Panc1 (cell line): ENCODE data around the gene TARBP1. TPM values are rescaled to one million over a fixed set of nuclear protein-coding genes. Genes with fewer than 3 reads are reported as not detected.

ENCODE experiments used
- ATAC-seq: fragments of 200-7000 bp; cut with Tn5 transposase; 2 replicates; pipeline ENCODE4 v1.9.1; 2020; ENCODE audit warnings: mild to moderate bottlenecking, moderate library complexity
- BruUV-seq: library from RNA; stranded (reverse); fragments of 400-500 nt; replicated peaks from 2 replicates; lab custom pipeline; 2021; lab: Mats Ljungman, UMichigan
- CTCF ChIA-PET: fragments of 300-600 bp; sonication (Branson Sonifier 250); formaldehyde crosslinking; loops from one replicate; lab custom pipeline; 2022; ENCODE audit warnings: antibody characterized with exemption; lab: Charles Lee
- POLR2A ChIA-PET: fragments of 300-600 bp; sonication (Branson Sonifier 250); formaldehyde crosslinking; loops from one replicate; lab custom pipeline; 2022; ENCODE audit warnings: antibody characterized with exemption; lab: Charles Lee
- DNase-seq: peaks from one replicate; pipeline ENCODE4 v3.0.0-alpha.2; 2010; ENCODE audit warnings: low read depth, low spot score
- H3K27ac ChIP-seq: 2 replicates; pipeline ENCODE4 v1.5.1; 2011; ENCODE audit warnings: mild to moderate bottlenecking, low read length, inconsistent platforms
- H3K27me3 ChIP-seq: fragments of 200-500 bp; sonication (Bioruptor generic); 2 replicates; pipeline ENCODE4 v1.6.0; 2014; ENCODE audit warnings: low read length, inconsistent platforms; ENCODE audit not compliant: control insufficient read depth, insufficient read depth
- H3K36me3 ChIP-seq: fragments of 200-500 bp; sonication (Bioruptor generic); 2 replicates; pipeline ENCODE4 v1.5.1; 2014; ENCODE audit warnings: inconsistent platforms, mild to moderate bottlenecking, low read length, moderate library complexity; ENCODE audit not compliant: control insufficient read depth, insufficient read depth
- H3K4me1 ChIP-seq: 2 replicates; pipeline ENCODE4 v1.5.1; 2011; ENCODE audit warnings: inconsistent platforms, mild to moderate bottlenecking, low read length, moderate library complexity; ENCODE audit not compliant: control insufficient read depth, insufficient read depth
- H3K4me3 ChIP-seq, 2 experiments: 2 replicates each; pipeline ENCODE4 v1.5.1; 2011 to 2012; ENCODE audit warnings: low read depth in 2 of 2, low read length in 2 of 2, mild to moderate bottlenecking in 2 of 2, inconsistent platforms in 1 of 2, moderate library complexity in 1 of 2
- H3K9me3 ChIP-seq: fragments of 200-500 bp; sonication (Bioruptor generic); 2 replicates; pipeline ENCODE4 v1.5.1; 2014; ENCODE audit warnings: low read depth, mild to moderate bottlenecking, inconsistent platforms, low read length, moderate library complexity; ENCODE audit not compliant: control insufficient read depth, insufficient read depth
- CTCF ChIP-seq: fragments of 450-650 bp; IDR thresholded peaks from 2 replicates; pipeline ENCODE4 v1.5.1; 2017; ENCODE audit warnings: mild to moderate bottlenecking
- POLR2AphosphoS5 ChIP-seq: IDR thresholded peaks from 2 replicates; pipeline ENCODE4 v1.6.1; 2012; ENCODE audit warnings: mild to moderate bottlenecking, low read depth, low read length, moderate library complexity
- SIN3A ChIP-seq: IDR thresholded peaks from 2 replicates; pipeline ENCODE4 v1.6.1; 2012; ENCODE audit warnings: low read depth, mild to moderate bottlenecking, low read length, moderate library complexity, borderline replicate concordance; ENCODE audit not compliant: insufficient read depth
- TCF7L2 ChIP-seq: IDR thresholded peaks from 2 replicates; pipeline ENCODE4 v1.6.1; 2011; ENCODE audit warnings: mild to moderate bottlenecking, low read depth, low read length, inconsistent platforms
- in situ Hi-C: cut with HindIII; loops from 2 replicates; pipeline ENCODE4 v1.10.0; 2016; ENCODE audit warnings: low sequenced_read_pairs, low pct_unique_long_range_greater_than_20kb
- intact Hi-C: fragments of 100-400 bp; cut with micrococcal nuclease; formaldehyde crosslinking; loops from one replicate; pipeline ENCODE4 v1.10.0; 2022; ENCODE audit not compliant: unreplicated experiment
- total RNA-seq: library from RNA; stranded (reverse); gene quantifications from one replicate; pipeline ENCODE4 v1.2.1, GENCODE V29; 2021; ENCODE audit not compliant: unreplicated experiment
- TF ChIP-seq, protein P1 (sequence below), 2 experiments: IDR thresholded peaks; 2 replicates each; pipeline ENCODE4 v1.6.1; 2011 to 2012; ENCODE audit warnings: low read depth in 2 of 2, control low read depth in 1 of 2, low read length in 1 of 2, mild to moderate bottlenecking in 1 of 2, moderate library complexity in 1 of 2; ENCODE audit not compliant: insufficient read depth in 1 of 2

The TARBP1 gene
- total RNA-seq, 1 experiment from 2014 or later, result 45.0 TPM

DNA sequence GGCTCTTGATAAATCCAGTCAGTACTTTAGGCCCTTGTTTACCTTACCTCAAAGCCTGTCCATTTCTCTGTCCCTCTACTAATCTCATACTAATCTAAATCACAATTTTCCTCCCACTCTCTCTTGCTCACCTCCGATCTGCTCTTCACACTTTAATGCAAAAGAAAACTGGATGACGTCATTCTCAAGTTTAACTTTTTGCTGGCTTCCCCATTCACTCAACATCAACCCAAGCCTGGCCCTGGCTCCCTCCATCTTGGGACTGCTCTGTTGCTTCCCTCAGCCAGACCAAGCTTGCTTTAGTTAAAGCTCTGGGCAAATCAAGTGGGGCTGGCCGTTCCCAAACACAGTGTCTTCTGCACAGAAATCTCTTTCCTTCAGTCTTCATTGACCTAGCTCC is 76.0 kb downstream of the TARBP1 start:
- intact Hi-C loops (no loop called here), in situ Hi-C loops (no loop called here)
- DNase-seq (no peak), ATAC-seq (no peak)
- Histone ChIP-seq H3K9me3 (no peaks in the 10 kb centered on the region), H3K4me3 (no peak overlapping the region), H3K4me1 (peaks cover 4% of the 10 kb centered on the region; the same call in 1 of the 2 replicates), H3K36me3 (peaks cover 6% of the 10 kb centered on the region; the same call in 1 of the 2 replicates), H3K27ac (no peak overlapping the region), H3K27me3 (no peaks in the 10 kb centered on the region)
- ChIA-PET POLR2A (no interaction called here), CTCF (no interaction called here)
- no TSS peak for BruUV-seq
- TF ChIP-seq CTCF (no peak), POLR2AphosphoS5 (no peak), SIN3A (no peak), TCF7L2 (no peak)
- TF ChIP-seq, protein P1, sequence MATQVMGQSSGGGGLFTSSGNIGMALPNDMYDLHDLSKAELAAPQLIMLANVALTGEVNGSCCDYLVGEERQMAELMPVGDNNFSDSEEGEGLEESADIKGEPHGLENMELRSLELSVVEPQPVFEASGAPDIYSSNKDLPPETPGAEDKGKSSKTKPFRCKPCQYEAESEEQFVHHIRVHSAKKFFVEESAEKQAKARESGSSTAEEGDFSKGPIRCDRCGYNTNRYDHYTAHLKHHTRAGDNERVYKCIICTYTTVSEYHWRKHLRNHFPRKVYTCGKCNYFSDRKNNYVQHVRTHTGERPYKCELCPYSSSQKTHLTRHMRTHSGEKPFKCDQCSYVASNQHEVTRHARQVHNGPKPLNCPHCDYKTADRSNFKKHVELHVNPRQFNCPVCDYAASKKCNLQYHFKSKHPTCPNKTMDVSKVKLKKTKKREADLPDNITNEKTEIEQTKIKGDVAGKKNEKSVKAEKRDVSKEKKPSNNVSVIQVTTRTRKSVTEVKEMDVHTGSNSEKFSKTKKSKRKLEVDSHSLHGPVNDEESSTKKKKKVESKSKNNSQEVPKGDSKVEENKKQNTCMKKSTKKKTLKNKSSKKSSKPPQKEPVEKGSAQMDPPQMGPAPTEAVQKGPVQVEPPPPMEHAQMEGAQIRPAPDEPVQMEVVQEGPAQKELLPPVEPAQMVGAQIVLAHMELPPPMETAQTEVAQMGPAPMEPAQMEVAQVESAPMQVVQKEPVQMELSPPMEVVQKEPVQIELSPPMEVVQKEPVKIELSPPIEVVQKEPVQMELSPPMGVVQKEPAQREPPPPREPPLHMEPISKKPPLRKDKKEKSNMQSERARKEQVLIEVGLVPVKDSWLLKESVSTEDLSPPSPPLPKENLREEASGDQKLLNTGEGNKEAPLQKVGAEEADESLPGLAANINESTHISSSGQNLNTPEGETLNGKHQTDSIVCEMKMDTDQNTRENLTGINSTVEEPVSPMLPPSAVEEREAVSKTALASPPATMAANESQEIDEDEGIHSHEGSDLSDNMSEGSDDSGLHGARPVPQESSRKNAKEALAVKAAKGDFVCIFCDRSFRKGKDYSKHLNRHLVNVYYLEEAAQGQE (IDR thresholded peaks at IDR 0.05; ENCODE audit: insufficient read depth in 1 of 2, low read depth in 2 of 2, low read length in 1 of 2), result no peak

GRCh38 chr1:234401658-234402057 is 77.3 kb downstream of the TARBP1 start:
- BruUV-seq, result no TSS peak
- ATAC-seq (no peak), DNase-seq (no peak)
- Histone ChIP-seq H3K9me3 (no peaks in the 10 kb centered on the region), H3K27ac (no peak overlapping the region), H3K4me1 (peaks cover 4% of the 10 kb centered on the region; the same call in 1 of the 2 replicates), H3K36me3 (peaks cover 6% of the 10 kb centered on the region; the same call in 1 of the 2 replicates), H3K27me3 (no peaks in the 10 kb centered on the region), H3K4me3 (no peak overlapping the region)
- in situ Hi-C loops, result no loop called here
- ChIA-PET CTCF (no interaction called here), POLR2A (no interaction called here)
- TF ChIP-seq, protein P1 (IDR thresholded peaks at IDR 0.05; ENCODE audit: insufficient read depth in 1 of 2, low read depth in 2 of 2, low read length in 1 of 2), result no peak
- TF ChIP-seq POLR2AphosphoS5 (no peak), CTCF (no peak), TCF7L2 (no peak), SIN3A (no peak)
- intact Hi-C loops, result no loop called here
